Upper lobe of left lung (tissue), 6 donors: ENCODE measurements around the gene KAT2A. TPM values are rescaled to one million over a fixed set of nuclear protein-coding genes. Genes with fewer than 3 reads are reported as not detected.

ENCODE experiments used
- ATAC-seq, 2 donors: fragments of 200-7000 bp; cut with Tn5 transposase; one replicate each; pipeline ENCODE4 v1.9.1; 2022; ENCODE audit warnings: mild to moderate bottlenecking in 2 of 2, moderate library complexity in 2 of 2; ENCODE audit not compliant: low FRiP score in 2 of 2
- DNase-seq, 2 donors: peaks; one replicate each; pipeline ENCODE4 v3.0.0-alpha.2; 2019 to 2020
- H3K27ac ChIP-seq, 4 donors: fragments of 200-600 bp; sonication (generic); one replicate each; pipeline ENCODE4 v1.5.1; 2016 to 2019
- H3K27me3 ChIP-seq, 4 donors: fragments of 200-600 bp; sonication (generic); one replicate each; pipeline ENCODE4 v1.5.1; 2017 to 2019
- H3K36me3 ChIP-seq, 4 donors: fragments of 200-600 bp; sonication (generic); one replicate each; pipeline ENCODE4 v1.5.1; 2016 to 2019
- H3K4me1 ChIP-seq, 4 donors: fragments of 200-600 bp; sonication (generic); one replicate each; pipeline ENCODE4 v1.5.1; 2018 to 2019
- H3K4me3 ChIP-seq, 4 donors: fragments of 200-600 bp; sonication (generic); one replicate each; pipeline ENCODE4 v1.5.1; 2017 to 2019; ENCODE audit warnings: mild to moderate bottlenecking in 2 of 4, moderate library complexity in 1 of 4
- H3K9me3 ChIP-seq, 4 donors: fragments of 200-600 bp; sonication (generic); one replicate each; pipeline ENCODE4 v1.5.1; 2018 to 2019
- CTCF ChIP-seq, 6 experiments: fragments of 450-650 bp in 4 of 6; fragments of 200-600 bp in 2 of 6; sonication (generic) in 2 of 6; IDR thresholded peaks; one replicate each; pipeline ENCODE4 v1.5.1; 2016 to 2019; ENCODE audit warnings: antibody characterized with exemption in 6 of 6
- EP300 ChIP-seq, 4 donors: sonication (generic); formaldehyde crosslinking; IDR thresholded peaks; one replicate each; pipeline ENCODE4 v1.5.1; 2017; ENCODE audit warnings: antibody characterized with exemption in 4 of 4, control low read depth in 2 of 4
- POLR2A ChIP-seq, 4 donors: fragments of 450-650 bp; IDR thresholded peaks; one replicate each; pipeline ENCODE4 v1.5.1; 2016 to 2017; ENCODE audit warnings: antibody characterized with exemption in 4 of 4, mild to moderate bottlenecking in 2 of 4
- POLR2AphosphoS5 ChIP-seq, 2 donors: sonication (generic); formaldehyde crosslinking; IDR thresholded peaks; one replicate each; pipeline ENCODE4 v1.5.1; 2017; ENCODE audit warnings: antibody characterized with exemption in 2 of 2
- WGBS, 2 donors: methylation state at CpG; one replicate each; pipeline ENCODE4 v1.1.5; 2017 to 2018; 5-methylcytosine and 5-hydroxymethylcytosine counted together
- total RNA-seq, 6 donors: library from RNA; depleted of rRNA in 4 of 6; stranded (reverse); fragments of >200 nt in 4 of 6; gene quantifications; one replicate each; pipeline versions ENCODE4 v1.1.0 to v1.2.1, GENCODE V29; 2016 to 2021
- donor health status: DM: no; HTN: no; CAD: no; lungs with moderate emphysema.
- donor health status: DM: no; HTN: yes; CAD: no; lungs with severe emphysema.

KAT2A gene
- total RNA-seq, 6 donors from 2014 or later, result 17.0 to 116 (median 32.5) TPM

GRCh38 chr17:42101513-42102292 lies 19.5 kb downstream of the KAT2A start:
- DNase-seq (peak in 1 of 2 donors; percentile 68), ATAC-seq (peak; percentile 56 to 87)
- Histone ChIP-seq H3K4me3 (no peak overlapping the region), H3K4me1 (peaks cover 7 to 12% (median 10%) of the 10 kb centered on the region in 4 donors), H3K36me3 (peaks cover 0 to 30% (median 15%) of the 10 kb centered on the region in 4 donors), H3K27ac (no peak overlapping the region), H3K9me3 (no peaks in the 10 kb centered on the region), H3K27me3 (peaks cover 0 to 12% (median 4%) of the 10 kb centered on the region in 4 donors)
- TF ChIP-seq CTCF (IDR thresholded peaks at IDR 0.05) (peak; percentile 72 to 88 (median 80)), EP300 (IDR thresholded peaks at IDR 0.05) (no peak)
- 48 to 79% methylated on average over 5 to 13 of the region's 14 CpGs for WGBS, 2 donors

GRCh38 chr17:42098730-42099399 lies 22.3 kb downstream of the KAT2A start:
- no peaks in the 10 kb centered on the region for H3K9me3 ChIP-seq
- H3K4me1 ChIP-seq, result peaks cover 7 to 12% (median 10%) of the 10 kb centered on the region in 4 donors
- TF ChIP-seq EP300 (IDR thresholded peaks at IDR 0.05), result no peak
- TF ChIP-seq POLR2AphosphoS5 (IDR thresholded peaks at IDR 0.05), result no peak
- H3K27ac ChIP-seq, result no peak overlapping the region
- ATAC-seq (no peak), DNase-seq (no peak)
- H3K27me3 ChIP-seq, result peaks cover 0 to 12% (median 4%) of the 10 kb centered on the region in 4 donors
- 68 to 71% methylated on average over 11 to 14 of the region's 14 CpGs for WGBS, 2 donors
- H3K36me3 ChIP-seq, result peaks cover 0 to 10% (median 4%) of the 10 kb centered on the region in 4 donors
- H3K4me3 ChIP-seq, result peak overlapping the region in 1 of 4 donors; percentile 17

- no peak for TF ChIP-seq POLR2AphosphoS5 (IDR thresholded peaks at IDR 0.05)
- no peak for TF ChIP-seq POLR2A (IDR thresholded peaks at IDR 0.05)
- TF ChIP-seq CTCF (IDR thresholded peaks at IDR 0.05), result no peak
- TF ChIP-seq EP300 (IDR thresholded peaks at IDR 0.05), result no peak
- peaks cover 0 to 12% (median 4%) of the 10 kb centered on the region in 4 donors for H3K27me3 ChIP-seq
- H3K4me3 ChIP-seq, result peak within 1 kb of the TSS in 3 of 4 donors; percentile 9 to 17 (median 10)
- ATAC-seq (peak in 1 of 2 donors; percentile 19), DNase-seq (peak in 1 of 2 donors; percentile 90)
- H3K36me3 ChIP-seq, result peaks cover 0 to 1% (median 0%) of the 10 kb centered on the region in 4 donors
- H3K9me3 ChIP-seq, result no peaks in the 10 kb centered on the region
- 4 to 21% methylated on average over 5 to 26 of the region's 52 CpGs for WGBS, 2 donors
- peaks cover 7 to 12% (median 10%) of the 10 kb centered on the region in 4 donors for H3K4me1 ChIP-seq
- no peak within 1 kb of the TSS for H3K27ac ChIP-seq
These were observed 23.2 kb downstream of the KAT2A start, which contains the start of gene ZNF385C for GRCh38 chr17:42097691-42098631. Gene ZNF385C (minus strand): TSS chr17:42098473. CDS start chr17:42063056, 35,417 bp downstream.

GRCh38 chr17:42096360-42097111 lies 24.6 kb downstream of the KAT2A start:
- Histone ChIP-seq H3K36me3 (no peaks in the 10 kb centered on the region), H3K4me3 (no peak overlapping the region), H3K9me3 (no peaks in the 10 kb centered on the region), H3K4me1 (peaks cover 7 to 9% (median 9%) of the 10 kb centered on the region in 4 donors), H3K27me3 (peaks cover 0 to 12% (median 4%) of the 10 kb centered on the region in 4 donors), H3K27ac (no peak overlapping the region)
- WGBS, 2 donors, result 58 to 75% methylated on average over 6 to 8 of the region's 8 CpGs
- no peak for DNase-seq
- TF ChIP-seq POLR2A (IDR thresholded peaks at IDR 0.05) (no peak), EP300 (IDR thresholded peaks at IDR 0.05) (no peak), CTCF (IDR thresholded peaks at IDR 0.05) (no peak), POLR2AphosphoS5 (IDR thresholded peaks at IDR 0.05) (no peak)
- no peak for ATAC-seq
